ENCODE data around the gene GPD1.
"Not testable (repeated sequence)": the region's sequence is repeated elsewhere in the genome, so short reads cannot be mapped to it uniquely, and the experiment has no call there.

The GPD1 gene

DNA sequence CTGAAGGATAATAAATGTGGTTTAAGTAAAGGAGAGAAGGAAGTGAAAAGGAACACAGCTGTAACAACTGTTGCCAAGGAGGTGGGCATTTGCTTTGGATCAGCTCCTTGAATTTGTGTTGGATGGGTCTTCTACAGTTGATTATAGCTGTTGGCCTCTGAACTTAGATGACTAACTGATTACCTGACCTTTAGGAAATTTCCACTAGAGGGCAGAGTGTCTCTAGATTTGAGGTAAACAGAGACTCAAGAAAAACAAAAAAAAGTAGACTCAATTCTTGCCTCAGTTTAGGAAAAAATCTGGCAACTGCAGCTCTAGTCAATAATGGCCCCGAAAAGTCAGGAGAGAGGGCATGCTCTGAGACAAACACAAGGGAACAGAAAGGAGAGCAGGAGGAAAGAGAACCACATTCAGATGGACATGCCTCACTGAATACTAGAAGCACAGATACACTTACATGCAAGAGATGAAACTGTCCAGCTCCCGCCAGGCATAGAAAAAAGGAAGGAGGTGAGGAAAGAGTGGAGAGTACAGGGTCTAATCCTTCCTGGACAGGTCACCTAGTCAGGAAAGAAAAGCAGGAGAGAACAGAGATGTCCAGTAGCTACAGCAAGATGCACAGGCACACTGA is 28.8 kb downstream of the GPD1 start:
- no peak for DNase-seq

GRCh38 chr12:50142993-50143392 is 39.2 kb downstream of the GPD1 start:
- DNase-seq = no peak

DNA sequence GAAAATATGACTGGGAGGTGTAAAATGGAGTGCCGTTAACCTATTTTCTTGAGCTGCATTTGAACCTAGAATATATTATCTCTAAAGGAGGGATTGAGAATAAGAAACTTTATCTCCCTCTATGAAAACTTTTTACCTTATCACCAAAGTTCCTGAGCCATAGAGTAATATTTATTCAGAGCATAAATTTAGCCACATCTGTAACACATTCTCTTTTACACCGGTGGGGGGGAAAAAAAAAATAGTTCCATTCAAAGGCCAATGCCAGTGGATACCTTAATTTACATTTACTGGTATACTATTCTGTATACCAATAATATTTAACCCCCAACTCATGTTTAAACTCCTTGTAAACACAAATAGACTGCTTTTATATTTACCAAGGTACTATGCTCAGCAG is 41.6 kb downstream of the GPD1 start:
- no peak for DNase-seq

GRCh38 chr12:50147281-50147680 is 43.5 kb downstream of the GPD1 start:
- DNase-seq = no peak

DNA sequence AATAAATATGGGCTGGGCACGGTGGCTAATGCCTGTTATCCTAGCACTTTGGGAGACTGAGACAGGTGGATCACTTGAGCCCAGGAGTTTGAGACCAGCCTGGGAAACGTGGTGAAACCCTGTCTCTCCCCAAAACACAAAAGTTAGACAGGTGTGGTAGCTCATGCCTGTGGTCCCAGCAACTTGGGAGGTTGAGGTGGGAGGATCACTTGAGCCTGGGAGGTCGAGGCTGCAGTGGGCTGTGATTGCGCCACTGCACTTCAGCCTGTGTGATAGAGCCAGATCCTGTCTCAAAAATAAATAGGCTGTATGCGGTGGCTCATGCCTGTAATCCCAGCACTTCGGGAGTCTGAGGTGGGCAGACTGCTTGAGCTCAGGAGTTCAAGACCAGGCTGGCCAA is 44.2 kb downstream of the GPD1 start:
- DNase-seq = not testable (repeated sequence)

- no peak for DNase-seq
These were observed 45.5 kb downstream of the GPD1 start for GRCh38 chr12:50149311-50149710.

DNA sequence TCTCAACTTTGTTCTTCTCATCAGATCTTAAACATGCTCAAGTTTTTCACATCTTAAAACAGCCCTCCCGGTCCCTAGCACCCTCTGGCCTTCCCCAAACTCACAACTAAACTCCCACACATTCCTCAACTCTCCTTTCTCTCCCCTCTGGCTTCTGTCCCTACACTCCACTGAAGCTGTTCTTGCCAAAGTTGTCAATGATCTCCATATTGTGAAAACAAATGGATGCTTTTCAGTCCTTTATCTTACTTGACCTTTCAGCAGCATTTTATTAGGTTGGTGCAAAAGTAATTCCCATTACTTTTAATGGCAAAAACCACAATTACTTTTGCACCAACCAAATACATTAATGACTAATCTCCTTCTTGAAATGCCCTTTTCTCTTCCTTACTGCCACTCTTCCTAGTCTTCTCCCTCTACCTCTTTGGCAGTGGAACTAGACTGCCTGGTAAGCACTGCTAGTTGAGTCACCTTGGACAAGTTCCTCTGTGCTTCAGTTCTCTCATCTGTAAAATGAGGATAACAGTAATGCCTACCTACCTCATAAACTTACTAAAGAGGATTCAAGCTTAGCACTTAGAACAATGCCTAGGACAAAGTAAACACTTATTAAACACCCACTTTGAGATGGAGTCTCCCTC is 47.4 kb downstream of the GPD1 start:
- DNase-seq = no peak

GRCh38 chr12:50154947-50155346 is 51.1 kb downstream of the GPD1 start:
- not testable (repeated sequence) for DNase-seq

DNA sequence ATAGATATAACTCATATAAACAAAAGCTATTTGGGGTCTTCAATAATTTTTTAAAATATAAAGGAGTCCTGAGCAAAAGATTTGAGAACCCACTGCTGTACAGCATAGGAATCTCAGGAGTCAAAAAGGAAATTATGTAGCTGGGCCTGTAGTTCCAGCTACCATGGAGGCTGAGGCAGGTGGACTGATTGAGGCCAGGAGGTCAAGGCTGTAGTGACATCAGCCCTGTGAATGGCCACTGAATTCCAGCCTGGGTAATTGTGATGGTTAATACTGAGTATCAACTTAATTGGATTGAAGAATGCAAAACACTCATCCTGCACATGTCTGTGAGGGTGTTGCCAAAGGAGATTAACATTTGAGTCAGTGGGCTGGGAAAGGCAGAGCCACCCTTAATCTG is 52.8 kb downstream of the GPD1 start:
- DNase-seq = no peak

- DNase-seq = no peak
These were observed 53.5 kb downstream of the GPD1 start for GRCh38 chr12:50157259-50157658.

- DNase-seq = no peak
These were observed 56.8 kb downstream of the GPD1 start for GRCh38 chr12:50160643-50161042.
